Activated T-cell treated with anti-CD3 and anti-CD28 coated beads for 1 hour (primary cell): Measurements from ENCODE around the gene PAWR.
"Not testable (repeated sequence)": the region's sequence is repeated elsewhere in the genome, so short reads cannot be mapped to it uniquely, and the experiment has no call there.

ENCODE experiments used
- DNase-seq: peaks from one replicate; pipeline ENCODE4 v3.0.0-alpha.2; 2020; ENCODE audit warnings: low read depth

PAWR gene

DNA sequence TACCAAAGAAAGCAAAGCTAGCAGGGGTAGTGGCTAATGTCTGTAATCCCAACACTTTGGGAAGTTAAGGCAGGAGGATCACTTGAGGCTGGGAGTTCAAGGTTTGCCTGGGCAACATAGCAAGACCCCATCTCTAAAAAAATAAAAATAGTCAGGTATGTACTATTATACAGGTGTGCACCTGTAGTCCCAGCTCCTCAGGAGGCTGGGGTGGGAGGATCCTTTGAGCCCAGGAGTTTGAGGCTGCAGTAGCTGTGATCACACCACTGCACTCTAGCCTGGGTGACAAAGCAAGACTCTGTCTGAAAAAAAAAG is 142.2 kb downstream of the PAWR start:
- no peak for DNase-seq

DNA sequence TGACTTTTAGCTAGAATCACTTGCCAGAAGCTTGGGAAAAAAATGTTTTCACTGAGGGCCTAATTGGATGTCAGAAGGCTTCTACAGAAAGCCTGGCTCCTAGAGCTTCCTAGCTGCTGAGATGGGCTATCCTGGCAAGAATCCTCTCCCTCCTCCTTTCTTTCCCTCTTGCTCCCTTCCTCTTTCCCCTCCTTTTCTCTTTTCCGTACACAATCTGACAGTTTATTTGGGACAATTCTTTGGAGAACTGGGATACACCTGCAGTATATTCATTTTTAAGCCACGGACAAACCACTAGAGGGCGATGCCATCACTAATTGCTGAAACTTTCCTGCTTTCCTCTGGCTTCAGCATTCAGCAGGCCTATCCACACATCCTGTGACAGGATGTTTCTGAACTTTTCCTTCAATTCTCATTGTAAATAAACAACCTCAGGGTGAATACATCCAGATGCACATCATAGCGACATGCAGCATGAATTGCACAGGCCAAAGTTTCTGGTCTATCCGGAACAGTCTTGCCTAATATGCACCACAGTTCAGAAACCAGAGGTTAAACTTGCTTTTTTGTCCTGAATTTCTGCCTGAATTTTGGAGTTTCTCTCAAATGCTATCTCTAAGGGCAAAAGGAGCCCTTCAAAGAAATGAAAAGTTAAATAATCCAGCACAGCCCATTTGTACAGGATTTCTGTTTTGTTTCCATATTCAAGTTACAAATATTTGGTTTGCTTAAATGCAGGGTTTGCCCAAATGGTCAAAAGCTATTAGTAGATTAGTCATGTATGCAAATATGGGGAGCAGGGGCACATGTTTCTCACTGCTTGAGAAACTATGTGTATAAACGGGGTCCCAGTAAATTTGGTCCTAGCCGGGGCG is 142.8 kb downstream of the PAWR start:
- no peak for DNase-seq

GRCh38 chr12:79547044-79547734 is 143.6 kb downstream of the PAWR start:
- no peak for DNase-seq

DNA sequence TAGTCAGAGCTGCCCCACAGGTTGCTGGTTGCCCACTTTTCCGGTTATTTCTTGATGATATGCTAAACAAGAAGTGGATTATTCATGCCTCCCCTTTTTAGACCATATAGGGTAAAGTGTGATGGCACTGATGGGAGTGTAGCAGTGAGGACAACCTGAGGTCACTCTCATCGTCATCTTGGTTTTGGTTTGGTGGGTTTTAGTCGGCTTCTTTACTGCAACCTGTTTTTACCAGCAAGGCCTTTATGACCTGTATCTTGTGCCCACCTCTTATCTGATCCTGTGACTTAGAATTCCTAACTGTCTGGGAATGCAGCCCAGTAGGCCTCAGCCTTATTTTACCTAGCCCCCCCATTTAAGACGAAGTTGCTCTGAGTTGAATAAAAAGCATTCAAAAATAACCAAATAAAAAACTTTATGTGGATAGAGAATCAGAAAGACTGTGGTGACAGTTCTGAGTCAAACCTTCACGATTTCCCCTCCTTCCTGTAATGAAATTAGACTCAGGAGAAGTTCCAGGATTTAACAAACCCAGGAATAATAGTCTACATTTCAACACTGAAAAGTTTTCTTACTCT is 144.2 kb downstream of the PAWR start:
- DNase-seq, result no peak

DNA sequence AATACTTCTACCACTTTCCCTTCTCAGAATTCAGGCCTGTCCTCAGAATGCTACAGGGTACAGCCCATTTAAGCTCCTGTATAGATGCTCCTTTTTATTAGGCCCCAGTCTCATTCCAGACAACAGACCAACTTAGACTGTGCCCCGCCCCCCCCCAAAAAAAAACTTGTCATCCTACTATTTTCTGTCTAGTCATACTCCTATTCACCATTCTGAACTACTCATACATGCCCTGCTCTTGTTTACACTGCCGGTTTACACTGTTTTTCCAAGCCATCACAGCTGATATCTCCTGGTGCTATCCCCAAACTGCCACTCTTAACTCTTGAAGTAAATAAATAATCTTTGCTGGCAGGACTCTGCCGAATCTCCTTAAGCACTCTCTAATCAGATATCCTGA is 146.3 kb downstream of the PAWR start:
- DNase-seq, result not testable (repeated sequence)

GRCh38 chr12:79537675-79538074 is 153.1 kb downstream of the PAWR start:
- DNase-seq, result no peak

GRCh38 chr12:79535751-79536150 is 155.0 kb downstream of the PAWR start:
- DNase-seq, result no peak
